A549 (cell line): ENCODE results near the gene HGFAC. TPM values are rescaled to one million over a fixed set of nuclear protein-coding genes. Genes with fewer than 3 reads are reported as not detected.

Experiments
- ATAC-seq, 2 experiments: fragments of 200-7000 bp in 1 of 2; fragments of >200 bp in 1 of 2; cut with Nextera tagmentation in 1 of 2; cut with Tn5 transposase in 1 of 2; 3 replicates each; pipeline versions ENCODE4 v1.8.0 to v1.9.1; 2018 to 2020; ENCODE audit warnings: mild to moderate bottlenecking in 1 of 2, moderate library complexity in 1 of 2
- CTCF ChIA-PET: fragments of 300-600 bp; sonication (Branson Sonifier 250); formaldehyde crosslinking; extraction: SDS; loops from one replicate; lab custom pipeline; 2021; ENCODE audit warnings: antibody characterized with exemption, inconsistent platforms; lab: Yijun Ruan, JAX
- POLR2A ChIA-PET: fragments of 350-600 bp; formaldehyde crosslinking; extraction: SDS; loops from one replicate; lab custom pipeline; 2021; ENCODE audit warnings: antibody characterized with exemption, inconsistent platforms; lab: Yijun Ruan, JAX
- DNase-seq, 2 experiments: peaks; one replicate each; pipeline versions ENCODE4 v3.0.0 to v3.0.0-alpha.2; 2011 to 2016; ENCODE audit warnings: low read depth in 1 of 2, low spot score in 1 of 2
- FAIRE-seq: peaks from 2 replicates; lab custom pipeline; 2011; peaks lifted over from hg19 to GRCh38; lab: Jason Lieb, UNC
- H3K27ac ChIP-seq, 2 experiments: fragments of >200 bp; sonication (Bioruptor Twin); formaldehyde crosslinking; 3 replicates each; pipeline ENCODE4 v1.5.1; 2016 to 2017
- H3K4me1 ChIP-seq: fragments of >200 bp; sonication (Bioruptor Twin); formaldehyde crosslinking; 3 replicates; pipeline ENCODE4 v1.6.1; 2016
- H3K4me2 ChIP-seq: fragments of >200 bp; sonication (Bioruptor Twin); formaldehyde crosslinking; 3 replicates; pipeline ENCODE4 v1.6.1; 2016
- H3K4me3 ChIP-seq: fragments of >200 bp; sonication (Bioruptor Twin); formaldehyde crosslinking; 3 replicates; pipeline ENCODE4 v1.5.1; 2016
- H3K9me3 ChIP-seq: fragments of >200 bp; sonication (Bioruptor Twin); formaldehyde crosslinking; 3 replicates; pipeline ENCODE4 v1.6.1; 2016
- BHLHE40 ChIP-seq: IDR thresholded peaks from 2 replicates; pipeline ENCODE4 v1.6.1; 2012; ENCODE audit warnings: low read depth, low read length, inconsistent platforms
- CBX2 ChIP-seq: fragments of 200-600 bp; sonication (generic); IDR thresholded peaks from 2 replicates; pipeline ENCODE4 v1.6.1; 2016; ENCODE audit warnings: low read depth, mild to moderate bottlenecking, borderline replicate concordance
- CEBPB ChIP-seq, 2 experiments: fragments of >200 bp in 1 of 2; sonication (Bioruptor Twin) in 1 of 2; formaldehyde crosslinking in 1 of 2; IDR thresholded peaks; 2 replicates each; pipeline ENCODE4 v1.6.1; 2012 to 2016
- EHF ChIP-seq: fragments of 250-450 bp; sonication (Bioruptor Pico); IDR thresholded peaks from 2 replicates; pipeline ENCODE4 v1.5.0; 2020; ENCODE audit warnings: mild to moderate bottlenecking
- FOSB ChIP-seq: fragments of 250-450 bp; sonication (Bioruptor Pico); IDR thresholded peaks from 2 replicates; pipeline ENCODE4 v1.5.0; 2020; ENCODE audit warnings: mild to moderate bottlenecking, moderate library complexity
- FOSL2 ChIP-seq, 2 experiments: fragments of 450-650 bp in 1 of 2; fragments of >200 bp in 1 of 2; sonication (Bioruptor Twin) in 1 of 2; formaldehyde crosslinking; IDR thresholded peaks; 2 replicates each; pipeline versions ENCODE4 v1.5.0 to v1.6.1; 2016 to 2020; ENCODE audit warnings: mild to moderate bottlenecking in 1 of 2, moderate library complexity in 1 of 2
- FOXS1 ChIP-seq: fragments of 250-450 bp; sonication (Bioruptor Pico); IDR thresholded peaks from 2 replicates; pipeline ENCODE4 v1.5.0; 2020; ENCODE audit warnings: mild to moderate bottlenecking, moderate library complexity
- GATA3 ChIP-seq: IDR thresholded peaks from 2 replicates; pipeline ENCODE4 v1.6.1; 2012; ENCODE audit warnings: borderline replicate concordance
- HOXA7 ChIP-seq: fragments of 250-450 bp; sonication (Bioruptor Pico); IDR thresholded peaks from 2 replicates; pipeline ENCODE4 v1.5.0; 2020; ENCODE audit warnings: mild to moderate bottlenecking, moderate library complexity
- HOXB5 ChIP-seq: fragments of 250-450 bp; sonication (Bioruptor Pico); IDR thresholded peaks from 2 replicates; pipeline ENCODE4 v1.5.0; 2020; ENCODE audit warnings: mild to moderate bottlenecking, moderate library complexity
- PHF8 ChIP-seq: fragments of 200-600 bp; sonication (generic); IDR thresholded peaks from 2 replicates; pipeline ENCODE4 v1.6.1; 2016; ENCODE audit warnings: low read depth, mild to moderate bottlenecking, antibody characterized with exemption, moderate library complexity, borderline replicate concordance
- RCOR1 ChIP-seq: fragments of 150-350 bp; IDR thresholded peaks from 2 replicates; pipeline ENCODE4 v1.6.1; 2014; ENCODE audit warnings: antibody characterized with exemption, low read length, low read depth
- SREBF2 ChIP-seq: fragments of 450-650 bp; IDR thresholded peaks from 2 replicates; pipeline ENCODE4 v1.6.1; 2014; ENCODE audit warnings: mild to moderate bottlenecking, moderate library complexity
- TP53 ChIP-seq: fragments of 250-450 bp; sonication (Bioruptor Pico); IDR thresholded peaks from 2 replicates; pipeline ENCODE4 v1.5.0; 2021; ENCODE audit warnings: mild to moderate bottlenecking, moderate library complexity
- ZC3H11A ChIP-seq: fragments of 450-650 bp; IDR thresholded peaks from 2 replicates; pipeline ENCODE4 v1.6.1; 2014; ENCODE audit warnings: antibody characterized with exemption, mild to moderate bottlenecking
- ZFP36 ChIP-seq: fragments of 450-650 bp; IDR thresholded peaks from 2 replicates; pipeline ENCODE4 v1.6.1; 2014; ENCODE audit warnings: borderline replicate concordance; ENCODE audit not compliant: partially characterized antibody
- ZNF302 ChIP-seq: fragments of 250-450 bp; sonication (Bioruptor Pico); IDR thresholded peaks from 2 replicates; pipeline ENCODE4 v1.9.0; 2021; ENCODE audit warnings: inconsistent platforms, mild to moderate bottlenecking, moderate library complexity
- ZSCAN20 ChIP-seq: fragments of 250-450 bp; sonication (Bioruptor Pico); IDR thresholded peaks from 2 replicates; pipeline ENCODE4 v1.8.0; 2022; ENCODE audit warnings: mild to moderate bottlenecking, moderate library complexity
- WGBS: methylation state at CpG from one replicate; pipeline ENCODE4 v1.1.6; 2017; ENCODE audit errors: missing lambda C conversion rate; 5-methylcytosine and 5-hydroxymethylcytosine counted together
- polyA plus RNA-seq, 4 experiments: library from polyadenylated mRNA; depleted of rRNA in 3 of 4; stranded (reverse); fragments of >200 nt; fragmentation: RNase III in 1 of 4; extraction: RNeasy Plus Mini Kit Qiagen cat#74134 plus additional on column Dnase treatment in 1 of 4; gene quantifications; 2 replicates in 3 of 4; 3 replicates in 1 of 4; pipeline ENCODE4 v1.2.3, GENCODE V29; 2011 to 2017
- TF ChIP-seq, protein P1 (sequence below): fragments of 150-350 bp; IDR thresholded peaks from 2 replicates; pipeline ENCODE4 v1.6.1; 2014; ENCODE audit warnings: low read depth, mild to moderate bottlenecking, low read length
- TF ChIP-seq, protein P2 (sequence below): IDR thresholded peaks from 2 replicates; pipeline ENCODE4 v1.6.1; 2012
- TF ChIP-seq, protein P3 (sequence below): fragments of 250-450 bp; sonication (Bioruptor Pico); IDR thresholded peaks from 2 replicates; pipeline ENCODE4 v1.5.0; 2020; ENCODE audit warnings: low read depth, mild to moderate bottlenecking, moderate library complexity
- TF ChIP-seq, protein P4 (sequence below): IDR thresholded peaks from 2 replicates; pipeline ENCODE4 v1.6.1; 2012
- TF ChIP-seq, protein P5 (sequence below): fragments of >200 bp; sonication (Bioruptor Twin); formaldehyde crosslinking; IDR thresholded peaks from 3 replicates; pipeline ENCODE4 v1.5.1; 2016
- TF ChIP-seq, protein P6 (sequence below): fragments of 250-450 bp; sonication (Bioruptor Pico); IDR thresholded peaks from 2 replicates; pipeline ENCODE4 v1.5.0; 2021; ENCODE audit warnings: mild to moderate bottlenecking, moderate library complexity, borderline replicate concordance

Gene HGFAC
- polyA plus RNA-seq, 2 of the 4 experiments (the other 2 are of a cell fraction), result 0.25 TPM; not detected in 1

DNA sequence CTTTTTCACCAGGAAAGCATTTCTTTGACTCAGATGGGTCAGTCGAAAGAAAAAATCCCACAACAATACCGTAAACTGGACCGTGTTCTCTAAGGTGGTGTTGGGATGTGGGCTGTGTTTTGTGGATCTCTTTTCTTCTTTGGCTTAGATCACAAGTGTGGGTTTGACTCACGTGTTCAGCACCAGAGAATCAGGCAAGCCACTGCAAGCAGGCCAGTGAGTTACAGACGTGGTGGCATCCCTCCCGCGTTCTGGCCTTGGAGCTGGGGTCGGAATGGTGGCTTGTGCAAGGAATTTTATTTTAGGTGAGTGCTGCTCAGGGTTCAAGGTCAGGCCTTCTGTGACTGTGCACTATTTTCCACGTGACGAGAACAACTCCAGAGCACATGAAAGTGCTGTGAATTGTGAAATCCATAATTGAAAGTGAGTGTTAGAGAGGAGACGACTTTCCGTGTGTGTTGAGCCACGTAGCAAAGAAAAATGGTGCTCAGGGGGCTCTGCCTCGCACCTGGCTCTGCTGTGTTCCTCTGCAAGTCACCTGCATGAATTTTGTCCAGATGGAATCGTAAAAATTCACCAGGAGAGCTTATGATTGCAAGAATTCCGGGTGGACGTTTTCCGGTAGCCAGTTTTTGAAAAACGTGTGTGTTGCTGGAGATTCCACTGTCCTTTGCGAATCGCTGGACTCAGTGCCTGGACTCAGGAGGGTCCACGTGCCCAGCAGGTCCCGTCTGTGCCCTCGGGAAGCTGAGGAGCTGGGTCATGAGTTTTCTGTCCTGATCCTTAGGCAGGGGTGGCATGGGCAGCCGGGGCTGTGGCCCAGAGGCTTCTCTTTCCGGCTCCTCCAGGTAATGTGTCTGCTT is 33.6 kb upstream of the HGFAC start:
- Histone ChIP-seq H3K4me2 (no peak overlapping the region), H3K4me1 (no peaks in the 10 kb centered on the region), H3K27ac (no peak overlapping the region), H3K9me3 (peaks cover 11% of the 10 kb centered on the region), H3K4me3 (no peak overlapping the region)
- 85% methylated on average over 24 of the region's 26 CpGs for WGBS
- ATAC-seq, result no peak
- ChIA-PET CTCF (no interaction called here), POLR2A (no interaction called here)
- TF ChIP-seq CEBPB (IDR thresholded peaks at IDR 0.05) (no peak), ZC3H11A (no peak), ZNF302 (CRISPR knock-in tag) (no peak), EHF (no peak), PHF8 (no peak), RCOR1 (no peak), CBX2 (no peak), FOSB (CRISPR knock-in tag) (no peak), GATA3 (no peak), FOXS1 (no peak)
- TF ChIP-seq, protein P1, sequence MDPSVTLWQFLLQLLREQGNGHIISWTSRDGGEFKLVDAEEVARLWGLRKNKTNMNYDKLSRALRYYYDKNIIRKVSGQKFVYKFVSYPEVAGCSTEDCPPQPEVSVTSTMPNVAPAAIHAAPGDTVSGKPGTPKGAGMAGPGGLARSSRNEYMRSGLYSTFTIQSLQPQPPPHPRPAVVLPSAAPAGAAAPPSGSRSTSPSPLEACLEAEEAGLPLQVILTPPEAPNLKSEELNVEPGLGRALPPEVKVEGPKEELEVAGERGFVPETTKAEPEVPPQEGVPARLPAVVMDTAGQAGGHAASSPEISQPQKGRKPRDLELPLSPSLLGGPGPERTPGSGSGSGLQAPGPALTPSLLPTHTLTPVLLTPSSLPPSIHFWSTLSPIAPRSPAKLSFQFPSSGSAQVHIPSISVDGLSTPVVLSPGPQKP, result no peak
- TF ChIP-seq, protein P2, sequence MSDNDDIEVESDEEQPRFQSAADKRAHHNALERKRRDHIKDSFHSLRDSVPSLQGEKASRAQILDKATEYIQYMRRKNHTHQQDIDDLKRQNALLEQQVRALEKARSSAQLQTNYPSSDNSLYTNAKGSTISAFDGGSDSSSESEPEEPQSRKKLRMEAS, result no peak
- TF ChIP-seq, protein P3, sequence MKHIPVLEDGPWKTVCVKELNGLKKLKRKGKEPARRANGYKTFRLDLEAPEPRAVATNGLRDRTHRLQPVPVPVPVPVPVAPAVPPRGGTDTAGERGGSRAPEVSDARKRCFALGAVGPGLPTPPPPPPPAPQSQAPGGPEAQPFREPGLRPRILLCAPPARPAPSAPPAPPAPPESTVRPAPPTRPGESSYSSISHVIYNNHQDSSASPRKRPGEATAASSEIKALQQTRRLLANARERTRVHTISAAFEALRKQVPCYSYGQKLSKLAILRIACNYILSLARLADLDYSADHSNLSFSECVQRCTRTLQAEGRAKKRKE, result no peak
- TF ChIP-seq, protein P4, sequence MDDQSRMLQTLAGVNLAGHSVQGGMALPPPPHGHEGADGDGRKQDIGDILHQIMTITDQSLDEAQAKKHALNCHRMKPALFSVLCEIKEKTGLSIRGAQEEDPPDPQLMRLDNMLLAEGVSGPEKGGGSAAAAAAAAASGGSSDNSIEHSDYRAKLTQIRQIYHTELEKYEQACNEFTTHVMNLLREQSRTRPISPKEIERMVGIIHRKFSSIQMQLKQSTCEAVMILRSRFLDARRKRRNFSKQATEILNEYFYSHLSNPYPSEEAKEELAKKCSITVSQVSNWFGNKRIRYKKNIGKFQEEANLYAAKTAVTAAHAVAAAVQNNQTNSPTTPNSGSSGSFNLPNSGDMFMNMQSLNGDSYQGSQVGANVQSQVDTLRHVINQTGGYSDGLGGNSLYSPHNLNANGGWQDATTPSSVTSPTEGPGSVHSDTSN, result no peak
- TF ChIP-seq, protein P5, sequence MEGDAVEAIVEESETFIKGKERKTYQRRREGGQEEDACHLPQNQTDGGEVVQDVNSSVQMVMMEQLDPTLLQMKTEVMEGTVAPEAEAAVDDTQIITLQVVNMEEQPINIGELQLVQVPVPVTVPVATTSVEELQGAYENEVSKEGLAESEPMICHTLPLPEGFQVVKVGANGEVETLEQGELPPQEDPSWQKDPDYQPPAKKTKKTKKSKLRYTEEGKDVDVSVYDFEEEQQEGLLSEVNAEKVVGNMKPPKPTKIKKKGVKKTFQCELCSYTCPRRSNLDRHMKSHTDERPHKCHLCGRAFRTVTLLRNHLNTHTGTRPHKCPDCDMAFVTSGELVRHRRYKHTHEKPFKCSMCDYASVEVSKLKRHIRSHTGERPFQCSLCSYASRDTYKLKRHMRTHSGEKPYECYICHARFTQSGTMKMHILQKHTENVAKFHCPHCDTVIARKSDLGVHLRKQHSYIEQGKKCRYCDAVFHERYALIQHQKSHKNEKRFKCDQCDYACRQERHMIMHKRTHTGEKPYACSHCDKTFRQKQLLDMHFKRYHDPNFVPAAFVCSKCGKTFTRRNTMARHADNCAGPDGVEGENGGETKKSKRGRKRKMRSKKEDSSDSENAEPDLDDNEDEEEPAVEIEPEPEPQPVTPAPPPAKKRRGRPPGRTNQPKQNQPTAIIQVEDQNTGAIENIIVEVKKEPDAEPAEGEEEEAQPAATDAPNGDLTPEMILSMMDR, result no peak
- TF ChIP-seq, protein P6, sequence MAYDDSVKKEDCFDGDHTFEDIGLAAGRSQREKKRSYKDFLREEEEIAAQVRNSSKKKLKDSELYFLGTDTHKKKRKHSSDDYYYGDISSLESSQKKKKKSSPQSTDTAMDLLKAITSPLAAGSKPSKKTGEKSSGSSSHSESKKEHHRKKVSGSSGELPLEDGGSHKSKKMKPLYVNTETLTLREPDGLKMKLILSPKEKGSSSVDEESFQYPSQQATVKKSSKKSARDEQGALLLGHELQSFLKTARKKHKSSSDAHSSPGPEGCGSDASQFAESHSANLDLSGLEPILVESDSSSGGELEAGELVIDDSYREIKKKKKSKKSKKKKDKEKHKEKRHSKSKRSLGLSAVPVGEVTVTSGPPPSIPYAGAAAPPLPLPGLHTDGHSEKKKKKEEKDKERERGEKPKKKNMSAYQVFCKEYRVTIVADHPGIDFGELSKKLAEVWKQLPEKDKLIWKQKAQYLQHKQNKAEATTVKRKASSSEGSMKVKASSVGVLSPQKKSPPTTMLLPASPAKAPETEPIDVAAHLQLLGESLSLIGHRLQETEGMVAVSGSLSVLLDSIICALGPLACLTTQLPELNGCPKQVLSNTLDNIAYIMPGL, result no peak
- DNase-seq, result no peak
- FAIRE-seq, result no peak

DNA sequence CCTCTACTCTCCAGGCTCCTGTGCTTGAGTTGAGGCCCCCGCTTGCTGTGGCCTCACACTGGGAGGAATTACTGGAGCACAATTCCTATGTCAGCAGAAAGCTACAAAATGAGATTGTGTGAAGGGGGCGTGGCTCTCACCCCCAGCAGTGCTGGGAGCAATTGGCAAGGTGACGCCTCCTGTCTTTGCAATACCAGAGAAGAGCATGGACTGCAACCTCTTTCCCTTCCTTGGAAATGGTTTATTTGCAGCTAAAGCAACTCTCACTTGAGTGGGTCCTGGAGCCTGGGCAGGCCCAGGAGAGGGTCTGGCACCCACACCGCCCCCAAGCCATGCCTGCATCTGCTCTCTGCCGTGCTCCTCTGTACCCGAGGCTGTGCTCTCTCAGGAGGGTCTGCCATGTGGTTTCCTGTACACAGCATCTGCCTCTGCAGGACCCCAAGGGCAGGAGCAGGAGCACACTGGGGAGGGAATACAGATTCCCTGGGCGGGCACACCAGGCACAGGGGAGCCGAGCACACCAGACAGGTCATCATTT is 32.9 kb upstream of the HGFAC start:
- WGBS, result 81% methylated on average over 8 of the region's 8 CpGs
- no peak for ATAC-seq
- CTCF ChIA-PET, result no interaction called here
- FAIRE-seq, result no peak
- TF ChIP-seq HOXA7 (CRISPR knock-in tag), result no peak
- TF ChIP-seq, protein P2, result no peak
- no peak for TF ChIP-seq EHF
- TF ChIP-seq ZFP36, result no peak
- TF ChIP-seq FOXS1, result no peak
- TF ChIP-seq FOSL2 (IDR thresholded peaks at IDR 0.05), result no peak
- no peak for TF ChIP-seq FOSL2 (CRISPR knock-in tag; IDR thresholded peaks at IDR 0.05)
- TF ChIP-seq BHLHE40, result no peak
- TF ChIP-seq HOXB5, result no peak
- no peak for TF ChIP-seq ZSCAN20
- TF ChIP-seq SREBF2, result no peak
- TF ChIP-seq, protein P6, result no peak
- TF ChIP-seq TP53 (CRISPR knock-in tag), result no peak
- no peak for TF ChIP-seq RCOR1
- POLR2A ChIA-PET, result no interaction called here
- H3K9me3 ChIP-seq, result peaks cover 9% of the 10 kb centered on the region
- no peak overlapping the region for H3K4me2 ChIP-seq
- H3K4me3 ChIP-seq, result no peak overlapping the region
- no peak for DNase-seq
- H3K4me1 ChIP-seq, result no peaks in the 10 kb centered on the region
- H3K27ac ChIP-seq, result no peak overlapping the region
